HEK293T (cell line): ENCODE measurements around the gene TMEM117.

Experiments
- FOXA1 ChIP-seq: fragments of 450-650 bp; IDR thresholded peaks from 2 replicates; pipeline ENCODE4 v1.6.1; 2016; ENCODE audit warnings: mild to moderate bottlenecking
- FOXK2 ChIP-seq: fragments of 450-650 bp; IDR thresholded peaks from 2 replicates; pipeline ENCODE4 v1.6.1; 2016; ENCODE audit warnings: mild to moderate bottlenecking
- SUZ12 ChIP-seq: fragments of 450-650 bp; IDR thresholded peaks from 2 replicates; pipeline ENCODE4 v1.6.1; 2016; ENCODE audit warnings: mild to moderate bottlenecking
- ZNF384 ChIP-seq: fragments of 450-650 bp; IDR thresholded peaks from 2 replicates; pipeline ENCODE4 v1.6.1; 2016

DNA sequence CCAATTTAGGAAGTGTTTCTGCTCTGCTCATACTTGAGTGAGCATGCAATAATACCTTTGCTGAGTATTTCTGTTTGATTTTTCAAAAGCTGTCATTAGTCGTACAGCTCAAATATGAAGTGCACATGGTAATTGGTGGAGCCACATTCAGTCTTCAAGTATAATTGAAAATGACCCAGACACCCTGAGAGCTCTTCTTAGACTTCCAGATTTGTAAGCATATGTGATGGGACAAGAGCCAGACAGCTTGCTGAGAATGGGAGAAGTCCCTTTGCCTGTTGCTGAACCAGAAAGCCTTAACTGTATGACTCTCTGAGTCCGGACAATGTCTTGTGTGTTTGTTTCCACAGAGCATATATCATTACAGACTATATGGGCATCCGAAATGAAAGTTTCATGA is 307.3 kb downstream of the TMEM117 start:
- TF ChIP-seq SUZ12 = no peak
- TF ChIP-seq ZNF384 = no peak
- TF ChIP-seq FOXA1 = no peak
- no peak for TF ChIP-seq FOXK2
